HG02840 (cell line): ENCODE results near the gene RANGAP1.

Experiments used
- ATAC-seq: cut with Tn5 transposase; IDR thresholded peaks from one replicate; pipeline ENCODE4 v1.9.1; 2021; ENCODE audit warnings: mild to moderate bottlenecking, moderate library complexity, moderate number of reproducible peaks; ENCODE audit not compliant: unreplicated experiment, low FRiP score

The RANGAP1 gene, protein sequence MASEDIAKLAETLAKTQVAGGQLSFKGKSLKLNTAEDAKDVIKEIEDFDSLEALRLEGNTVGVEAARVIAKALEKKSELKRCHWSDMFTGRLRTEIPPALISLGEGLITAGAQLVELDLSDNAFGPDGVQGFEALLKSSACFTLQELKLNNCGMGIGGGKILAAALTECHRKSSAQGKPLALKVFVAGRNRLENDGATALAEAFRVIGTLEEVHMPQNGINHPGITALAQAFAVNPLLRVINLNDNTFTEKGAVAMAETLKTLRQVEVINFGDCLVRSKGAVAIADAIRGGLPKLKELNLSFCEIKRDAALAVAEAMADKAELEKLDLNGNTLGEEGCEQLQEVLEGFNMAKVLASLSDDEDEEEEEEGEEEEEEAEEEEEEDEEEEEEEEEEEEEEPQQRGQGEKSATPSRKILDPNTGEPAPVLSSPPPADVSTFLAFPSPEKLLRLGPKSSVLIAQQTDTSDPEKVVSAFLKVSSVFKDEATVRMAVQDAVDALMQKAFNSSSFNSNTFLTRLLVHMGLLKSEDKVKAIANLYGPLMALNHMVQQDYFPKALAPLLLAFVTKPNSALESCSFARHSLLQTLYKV

DNA sequence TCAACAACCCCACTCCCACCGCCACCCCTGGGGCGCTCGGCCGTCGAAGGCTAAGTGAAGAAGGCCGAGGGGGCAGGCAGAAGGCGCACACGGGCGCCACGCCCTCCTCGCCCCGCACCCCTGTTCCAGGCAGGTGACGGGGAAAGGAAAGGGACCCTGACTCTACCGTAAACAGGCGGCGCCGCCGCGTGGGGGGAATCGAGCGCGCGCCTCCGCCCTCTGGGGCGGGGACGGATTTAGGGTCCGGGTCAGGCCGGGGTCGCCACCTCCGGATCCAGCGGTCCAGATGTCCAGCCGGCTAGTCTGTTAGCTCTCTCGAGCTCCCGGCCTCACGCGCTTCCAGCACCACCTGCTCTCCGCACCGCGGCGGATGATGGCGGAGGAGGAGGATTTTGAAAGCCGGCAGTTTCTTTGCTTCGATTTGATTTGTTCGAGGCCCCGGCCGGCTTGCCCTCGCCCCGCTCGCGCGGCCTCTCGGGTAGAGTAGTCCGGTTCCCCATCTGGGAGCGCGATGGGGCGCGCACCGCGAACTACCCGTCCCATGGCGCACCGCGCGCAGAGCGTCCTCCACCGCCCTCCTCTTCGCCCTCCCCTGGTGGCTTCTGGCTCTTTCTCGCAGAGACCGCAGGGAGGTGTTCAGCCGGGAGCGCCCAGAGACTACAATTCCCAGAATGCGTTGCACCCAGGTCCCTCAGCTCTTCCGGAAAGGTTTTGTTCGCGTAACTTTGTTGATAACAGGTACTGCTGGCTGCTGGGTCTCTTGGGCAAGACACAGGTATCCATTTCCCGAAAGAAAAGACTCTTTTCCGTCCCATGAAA, at the start of gene RANGAP1:
Gene RANGAP1 (minus strand): TSS at position 368 of the 819 bp plus-strand sequence. CDS start 5,143 bp downstream, outside the sequence.
- ATAC-seq, result peak; percentile 93

DNA sequence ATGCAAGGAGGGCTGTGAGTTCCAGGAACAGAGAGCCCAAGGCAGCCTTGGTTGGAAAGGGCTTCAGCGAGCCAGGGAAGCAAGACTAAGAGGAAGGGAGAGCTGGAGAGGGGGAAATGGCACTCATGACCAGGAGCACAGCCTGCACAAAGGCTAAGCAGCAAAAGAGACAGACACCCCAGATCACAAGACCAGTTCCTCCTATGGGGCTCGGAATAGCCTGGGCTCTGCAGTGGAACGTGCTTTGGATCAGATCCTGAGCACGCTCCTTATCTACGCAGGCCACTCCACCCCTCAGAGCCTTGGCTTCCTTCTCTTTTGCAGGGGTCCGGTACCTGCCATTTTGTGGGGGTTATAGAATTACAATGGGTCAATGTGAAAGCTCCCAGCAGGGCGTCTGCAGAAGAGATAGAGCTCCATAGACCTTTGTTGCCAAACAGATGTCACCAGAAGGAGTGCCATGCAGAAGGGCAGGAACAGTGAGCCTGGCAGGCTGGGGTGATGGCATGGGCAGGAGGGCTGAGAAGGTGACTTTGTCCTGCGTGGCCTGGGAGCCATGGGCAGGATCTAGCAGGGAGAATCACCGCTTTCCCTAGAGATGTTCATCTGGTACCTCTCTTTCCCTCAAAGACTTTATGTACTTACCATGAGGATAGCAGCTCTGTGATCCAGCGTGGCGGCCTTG, 49.1 kb upstream of the RANGAP1 start:
- ATAC-seq, result no peak

DNA sequence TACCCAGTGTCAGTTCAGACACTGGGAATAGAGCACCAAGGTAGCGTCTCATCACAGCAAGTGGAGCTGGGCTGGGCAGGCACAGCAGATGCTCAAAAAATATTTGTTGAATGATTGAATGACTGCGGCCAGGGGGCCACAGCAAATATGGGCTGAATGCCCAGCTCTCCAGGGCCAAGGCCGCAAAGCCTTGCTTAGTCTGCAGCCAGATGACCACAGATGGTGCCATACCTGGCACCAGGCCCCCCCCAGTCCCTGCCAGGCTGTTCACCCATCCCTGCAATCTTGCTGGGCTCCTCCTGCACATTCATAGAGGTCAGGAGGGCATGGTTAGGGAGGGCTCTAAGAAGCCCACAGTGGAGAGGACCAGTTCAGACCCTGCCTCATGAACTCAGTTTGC, 48.2 kb upstream of the RANGAP1 start:
- ATAC-seq, result no peak

DNA sequence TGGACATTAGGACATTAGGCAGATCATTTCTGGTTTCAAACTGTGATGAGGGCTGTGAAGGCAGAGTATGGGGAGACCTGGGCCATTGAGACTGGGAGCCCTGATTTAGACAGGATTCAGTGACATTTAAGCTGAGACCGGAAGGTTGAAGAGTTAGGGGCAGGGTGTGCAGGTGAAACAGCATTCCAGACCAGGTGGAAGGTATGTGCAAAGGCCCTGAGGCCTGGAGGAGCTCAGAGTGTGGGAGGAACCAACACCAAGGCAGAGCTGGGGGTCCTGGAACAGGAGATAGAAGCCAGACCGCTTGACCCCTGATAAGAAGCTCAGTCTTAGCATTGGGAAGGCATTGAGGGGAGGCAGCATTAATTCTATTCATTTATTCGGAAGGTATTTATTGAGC, 47.8 kb upstream of the RANGAP1 start:
- ATAC-seq, result no peak

DNA sequence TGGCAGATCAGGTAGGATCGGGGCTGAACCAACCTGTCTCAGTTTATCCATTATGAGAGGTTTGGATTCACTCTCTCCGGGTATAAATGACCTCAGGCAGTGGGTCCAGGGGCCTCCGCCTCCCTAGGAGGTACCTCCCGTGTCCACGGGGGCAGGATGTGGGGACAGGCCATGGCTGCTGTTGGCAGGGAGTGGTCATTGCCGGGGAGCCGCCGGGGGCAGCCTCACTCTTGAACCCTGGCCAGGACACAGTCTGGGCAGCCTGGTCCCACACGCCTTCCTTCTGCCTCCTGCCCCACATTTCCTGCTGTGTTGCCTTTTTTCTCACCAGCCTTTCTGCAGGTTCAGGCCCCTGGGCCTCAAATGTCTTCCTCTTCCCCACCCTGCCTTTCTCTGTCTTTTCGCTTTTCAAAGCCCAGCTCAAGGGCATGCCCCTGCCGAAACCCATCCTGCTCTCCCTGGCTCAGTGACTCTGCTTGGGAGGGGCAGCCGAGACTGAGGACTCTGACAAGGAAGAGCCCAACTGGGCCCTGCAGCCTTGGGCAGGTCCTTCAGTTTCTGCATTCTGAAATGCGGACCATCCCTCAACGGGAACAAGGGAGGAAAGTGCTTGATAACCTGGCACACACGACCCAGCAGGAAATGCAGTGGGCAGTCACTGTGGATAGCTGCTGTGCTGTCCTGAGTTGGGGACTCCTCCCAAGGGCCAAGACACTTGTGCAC, 46.4 kb upstream of the RANGAP1 start:
- no peak for ATAC-seq

DNA sequence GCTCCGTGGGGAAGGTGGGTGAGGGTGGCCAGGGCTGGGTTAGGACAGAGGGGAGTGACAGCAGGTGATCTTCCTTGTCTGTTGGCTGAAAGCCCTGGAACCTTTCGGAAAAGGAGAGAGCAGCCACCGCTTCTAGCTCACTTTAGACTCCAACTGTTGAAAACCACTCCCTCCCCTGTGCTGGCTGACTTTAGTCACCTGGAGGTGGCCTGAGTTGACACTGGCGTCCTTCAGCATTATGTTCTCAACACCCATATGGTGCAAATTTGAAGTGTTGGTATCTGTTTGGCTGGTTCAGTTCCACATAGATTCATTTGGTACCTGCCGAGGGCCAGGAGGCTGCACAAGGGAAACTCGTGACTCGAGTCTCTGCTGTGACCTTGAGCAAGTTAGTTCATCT, 44.2 kb upstream of the RANGAP1 start:
- no peak for ATAC-seq

DNA sequence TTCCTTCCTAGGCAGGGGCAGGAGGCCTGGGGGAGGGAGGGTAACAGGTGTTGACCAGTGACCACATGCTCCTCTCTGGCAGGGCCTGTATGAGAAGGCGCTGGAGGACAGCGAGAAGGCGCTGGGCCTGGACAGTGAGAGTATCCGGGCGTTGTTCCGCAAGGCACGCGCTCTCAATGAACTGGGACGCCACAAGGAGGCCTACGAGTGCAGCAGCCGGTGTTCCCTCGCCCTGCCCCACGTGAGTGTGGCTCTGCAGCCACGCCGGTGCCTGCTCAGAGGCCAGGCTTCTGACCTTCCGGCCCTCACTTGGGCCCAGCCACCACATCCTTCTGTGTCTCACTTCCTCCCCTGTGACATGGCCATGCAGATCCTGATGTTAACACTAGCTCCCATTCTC, 41.1 kb upstream of the RANGAP1 start:
- ATAC-seq, result no peak

DNA sequence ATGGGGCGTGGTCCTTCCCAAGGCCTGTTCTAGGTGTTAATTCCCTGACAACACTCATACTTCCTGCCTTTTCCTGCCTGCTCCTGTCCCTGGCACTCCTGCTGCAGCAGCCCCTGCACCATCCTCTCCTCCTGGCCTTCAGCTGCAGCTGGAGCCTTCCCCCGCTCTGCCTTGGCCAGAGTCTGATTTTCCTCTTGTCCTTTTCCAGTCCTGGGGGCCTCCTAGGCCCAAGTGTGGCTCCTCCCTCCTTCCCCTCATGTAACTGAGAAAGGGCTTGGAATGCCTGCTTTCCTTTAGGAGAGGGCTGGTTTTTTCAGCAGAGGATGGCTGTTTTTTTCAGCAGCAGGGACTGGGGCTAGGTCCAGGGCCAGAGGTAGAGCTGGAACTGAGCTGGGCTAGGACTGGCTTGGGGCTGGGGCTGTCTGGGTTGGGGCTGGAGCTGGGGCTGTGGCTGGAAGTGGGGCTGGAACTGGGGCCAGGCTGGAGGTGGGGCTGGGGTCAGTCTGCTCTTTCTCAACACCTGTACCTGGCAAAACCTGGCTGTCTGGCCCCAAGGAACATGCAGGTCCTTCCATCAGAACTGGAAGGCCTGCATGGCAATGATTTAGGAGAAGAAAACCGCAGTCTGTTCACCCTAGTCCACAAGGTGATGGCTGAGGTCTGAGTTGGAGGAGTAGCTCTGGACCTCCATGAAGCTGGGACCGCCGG, 39.0 kb upstream of the RANGAP1 start:
- ATAC-seq, result no peak

DNA sequence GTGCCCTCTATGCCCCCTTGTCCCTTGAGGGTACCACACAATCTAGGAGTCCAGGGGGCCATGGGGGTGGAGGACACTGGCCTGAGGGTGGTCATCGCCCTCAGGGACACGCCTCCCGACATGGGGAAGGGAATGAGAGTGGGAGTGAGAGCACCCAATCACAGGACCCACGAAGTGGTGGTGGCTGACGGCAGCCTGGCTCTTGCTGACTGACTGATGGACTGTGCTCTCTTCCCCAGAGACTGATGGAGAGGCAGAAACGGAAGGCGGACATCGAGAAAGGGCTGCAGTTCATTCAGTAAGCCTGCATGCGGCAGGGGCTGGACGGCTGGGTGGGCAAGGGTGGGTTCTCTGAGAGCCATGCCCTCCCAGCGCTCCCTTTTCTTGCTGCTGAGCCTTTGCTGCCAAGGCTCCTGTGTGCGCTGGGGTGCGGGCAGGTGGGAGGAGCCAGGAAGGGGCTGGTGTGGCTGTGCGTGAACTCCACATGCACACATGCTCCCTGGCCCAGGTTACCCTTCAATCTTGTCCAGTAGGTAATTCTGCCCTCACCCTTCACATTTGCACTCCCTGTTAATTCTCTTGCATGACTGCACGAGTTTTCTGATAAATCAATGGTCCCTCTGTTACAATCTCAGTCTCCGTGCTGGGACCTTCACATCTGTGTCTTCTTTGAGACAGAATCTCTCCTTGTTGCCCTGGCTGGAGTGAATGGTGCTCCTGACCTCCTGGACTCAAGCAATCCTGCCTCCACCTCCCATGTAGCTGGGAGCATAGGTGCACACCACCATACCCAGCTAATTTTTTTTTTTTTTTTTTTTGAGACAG, 34.6 kb upstream of the RANGAP1 start:
- no peak for ATAC-seq

DNA sequence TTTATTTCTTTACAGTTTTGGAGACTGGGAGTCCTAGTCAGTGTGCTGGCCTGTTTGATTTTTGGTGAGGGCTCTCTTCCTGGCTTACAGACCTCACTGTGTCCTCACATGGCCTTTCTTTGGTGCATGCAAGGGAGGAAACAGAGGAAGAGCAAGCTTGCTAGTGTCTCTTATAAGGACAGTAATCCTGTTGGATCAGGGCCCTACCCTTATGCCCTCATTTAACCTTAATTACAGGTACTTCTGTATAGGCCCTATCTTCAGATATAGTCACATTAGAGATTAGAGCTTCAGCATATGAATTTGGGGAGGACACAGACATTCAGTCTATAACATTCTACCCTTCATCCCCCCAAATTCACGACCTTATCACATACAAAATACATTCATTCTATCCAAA, 29.6 kb upstream of the RANGAP1 start:
- no peak for ATAC-seq

DNA sequence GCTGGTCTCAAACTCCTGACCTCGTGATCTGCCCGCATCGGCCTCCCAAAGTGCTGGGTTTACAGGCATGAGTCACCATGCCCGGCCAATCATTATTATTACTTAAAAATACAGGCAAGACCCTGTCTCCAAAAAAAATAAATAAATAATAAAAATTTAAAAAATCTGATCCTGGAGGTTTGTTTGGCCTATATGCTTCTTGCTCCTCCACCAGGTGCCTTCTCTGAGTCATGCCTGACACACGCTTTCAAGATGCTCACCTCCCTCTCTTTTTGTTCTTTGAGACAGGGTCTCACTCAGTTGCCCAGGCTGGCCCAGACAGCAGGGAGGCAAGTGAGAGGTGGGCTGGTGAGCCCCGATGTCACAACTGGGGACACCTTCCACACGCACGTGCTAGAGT, 28.8 kb upstream of the RANGAP1 start:
- no peak for ATAC-seq

DNA sequence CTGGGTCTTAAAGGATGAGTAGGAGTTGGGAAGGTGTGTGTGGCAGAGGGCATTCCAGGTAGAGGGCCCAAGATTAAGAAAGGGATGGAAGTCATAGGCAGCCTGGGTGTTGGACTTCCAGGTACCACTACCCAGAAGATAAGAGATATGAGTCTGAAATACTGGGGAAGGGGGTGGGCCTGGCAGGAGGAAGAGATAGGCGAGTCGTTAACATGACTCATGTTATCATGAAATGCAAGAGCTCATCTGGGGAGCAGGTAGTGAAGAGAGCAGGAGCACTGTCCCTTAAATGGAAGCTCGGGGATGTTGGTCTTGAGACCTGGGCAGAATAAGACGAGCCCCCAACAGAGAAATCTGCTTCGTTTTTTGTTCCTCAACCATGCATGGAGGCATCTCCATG, 25.5 kb upstream of the RANGAP1 start:
- no peak for ATAC-seq

DNA sequence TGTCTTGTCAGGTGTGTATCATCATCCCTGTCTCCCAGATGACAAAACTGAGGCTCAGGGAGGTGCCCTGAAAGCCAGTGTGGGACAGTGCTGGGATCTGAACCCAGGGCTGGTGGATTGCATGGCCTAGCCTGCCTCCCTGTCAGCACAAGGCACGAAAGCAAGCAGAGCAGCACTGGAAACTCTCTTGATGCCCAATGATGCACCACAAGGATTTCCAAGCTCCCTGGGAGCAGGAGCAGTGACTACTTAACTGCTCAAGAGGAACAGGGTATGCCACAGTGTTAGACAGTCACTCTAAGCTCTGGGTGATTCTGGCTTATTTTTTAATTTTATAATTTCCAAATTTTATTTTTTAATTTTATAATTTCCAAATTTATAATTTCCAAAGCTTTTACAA, 24.3 kb upstream of the RANGAP1 start:
- ATAC-seq, result no peak

DNA sequence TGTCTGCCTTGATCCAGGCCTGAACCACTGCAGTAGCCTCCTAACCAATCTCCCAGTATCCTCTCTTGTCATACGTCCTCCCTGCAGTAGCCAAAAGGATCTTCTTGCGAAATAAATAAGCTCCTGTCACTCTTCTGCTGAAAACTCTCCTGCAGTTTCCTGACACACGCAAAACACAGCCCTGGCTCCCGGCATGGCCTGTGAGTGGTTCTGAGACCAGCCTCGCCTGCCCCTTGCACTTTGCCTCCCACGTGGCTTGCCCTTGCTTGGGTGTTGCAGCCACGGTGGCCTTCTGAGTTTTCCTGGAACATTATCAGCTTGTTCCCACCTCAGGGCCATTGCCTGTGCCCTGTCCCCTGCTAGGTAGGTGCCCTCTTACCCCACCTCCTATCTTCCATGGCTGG, 22.6 kb upstream of the RANGAP1 start:
- ATAC-seq, result no peak

DNA sequence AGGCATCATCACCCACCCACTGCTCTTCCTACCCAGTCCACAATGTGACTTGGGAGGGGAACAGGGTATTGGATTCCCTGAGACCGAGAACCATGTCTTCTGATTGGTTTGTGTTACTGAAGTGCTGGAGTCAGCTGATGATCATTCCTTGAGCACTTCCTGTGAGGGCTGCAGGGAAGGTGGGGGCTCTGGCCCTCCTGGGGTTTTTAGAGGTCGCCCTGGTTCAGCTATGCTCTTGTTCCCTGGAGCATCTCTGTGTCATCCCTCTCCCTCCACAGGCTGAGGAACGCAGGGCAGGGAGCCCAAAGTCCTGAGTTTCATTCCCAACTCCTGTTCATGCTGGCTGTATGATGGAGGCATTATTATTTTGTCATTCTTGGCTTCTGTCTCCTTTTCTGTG, 22.1 kb upstream of the RANGAP1 start:
- no peak for ATAC-seq

DNA sequence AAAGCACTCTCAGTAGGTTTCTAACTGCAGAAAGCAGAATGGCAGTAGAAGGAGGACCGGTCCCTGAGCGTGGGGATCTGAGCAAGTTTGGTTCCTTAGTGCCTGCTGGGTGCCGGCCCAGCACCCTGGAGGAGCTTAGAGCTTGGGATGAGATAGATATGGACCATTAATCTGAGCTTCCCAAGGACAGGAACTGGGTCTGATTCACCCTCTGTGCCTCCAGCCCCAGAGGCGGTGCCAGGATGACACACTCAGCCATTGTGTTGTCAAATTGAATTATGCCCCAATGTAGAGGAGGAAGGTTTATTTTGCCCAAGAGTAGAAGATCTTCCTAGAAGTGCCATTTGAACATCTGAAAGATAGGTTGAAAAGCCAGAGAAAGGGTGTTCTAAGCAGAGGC, 19.7 kb upstream of the RANGAP1 start:
- no peak for ATAC-seq

DNA sequence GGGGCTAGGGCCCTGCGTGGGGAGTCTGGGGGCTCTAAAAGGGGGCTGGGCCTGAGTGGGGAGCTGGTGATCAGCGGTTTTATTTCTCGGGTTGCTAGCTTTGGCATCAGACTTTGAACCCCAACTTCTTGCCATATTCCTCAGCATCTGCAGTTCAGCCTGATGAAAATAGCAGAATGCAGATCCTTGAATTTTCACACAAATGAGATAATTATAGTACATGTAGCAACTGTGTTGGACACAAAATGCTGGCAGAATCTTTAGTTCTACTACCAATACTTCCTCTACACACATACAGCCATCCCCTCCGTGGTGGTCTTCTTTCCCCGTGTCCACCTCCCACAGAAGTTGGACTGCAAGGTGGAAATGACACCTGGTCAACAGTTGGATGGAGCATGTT, 16.8 kb upstream of the RANGAP1 start:
- no peak for ATAC-seq

DNA sequence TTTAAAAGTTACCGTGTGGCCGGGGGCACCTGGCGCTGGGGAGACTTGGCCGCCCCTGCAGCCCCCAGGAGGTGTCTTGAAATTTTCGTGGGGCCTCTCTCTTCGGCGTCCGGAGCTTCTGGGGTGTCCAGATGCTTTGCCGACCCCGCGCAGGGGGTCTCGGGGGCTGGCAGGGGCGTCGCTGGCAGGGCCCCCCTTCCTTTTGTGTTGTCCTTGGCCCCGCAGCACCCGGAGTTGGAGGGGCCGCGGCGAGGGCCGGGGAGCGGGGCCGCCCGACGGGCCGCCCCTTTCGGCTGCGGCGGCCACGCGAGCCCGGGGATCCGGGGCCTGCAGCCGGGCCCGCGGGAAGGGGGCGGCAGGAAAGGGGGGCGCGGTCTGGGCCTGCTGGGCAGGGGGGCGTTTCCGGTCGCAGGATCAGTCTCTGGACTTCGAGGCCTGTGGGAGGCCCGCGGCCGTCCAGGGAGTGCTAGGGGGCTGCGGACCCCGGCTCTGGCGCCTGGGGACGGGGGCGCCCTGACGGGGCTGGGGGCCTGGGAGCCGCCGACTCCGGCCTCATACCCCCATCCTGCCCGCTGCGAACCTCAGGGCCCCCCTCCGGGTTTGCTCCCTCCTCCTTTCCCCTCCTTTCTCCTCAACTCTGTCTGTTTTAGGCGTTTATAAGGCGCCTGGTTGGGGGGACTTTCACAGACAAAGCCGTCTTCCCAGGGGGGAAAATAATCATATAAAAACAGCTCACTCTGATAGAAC, 16.2 kb upstream of the RANGAP1 start:
- no peak for ATAC-seq
